Measurements from ENCODE around the gene ADAM8. TPM values are rescaled to one million over a fixed set of nuclear protein-coding genes. Genes with fewer than 3 reads are reported as not detected.

ADAM8 gene
- total and polyA plus RNA-seq, 2 of the 8 experiments (the other 6 are each of a cell fraction or from before 2014, with no cell fraction given) = 4.6 TPM

DNA sequence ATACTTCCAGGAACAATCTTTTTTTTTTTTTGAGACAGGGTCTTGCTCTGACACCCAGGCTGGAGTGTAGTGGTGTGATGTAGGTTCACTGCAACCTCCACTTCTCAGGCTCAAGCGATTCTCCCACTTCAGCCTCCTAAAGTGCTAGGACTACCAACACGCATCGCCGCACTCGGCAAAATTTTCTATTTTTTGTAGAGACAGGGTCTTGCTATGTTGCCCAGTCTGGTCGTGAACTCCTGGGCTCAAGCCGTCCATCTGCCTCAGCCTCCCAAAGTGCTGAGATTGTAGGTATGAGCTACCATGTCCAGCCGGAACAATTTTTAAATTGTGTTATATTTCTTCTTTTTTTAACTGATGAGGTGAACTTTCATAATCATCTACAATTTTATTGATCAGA lies 34.1 kb upstream of the ADAM8 start:
- Histone ChIP-seq H2AFZ (ENCODE audit: low read length) (no peak overlapping the region), H3K79me2 (ENCODE audit: control insufficient read depth in 1 of 2, insufficient read depth in 2 of 2, low read length in 2 of 2) (peaks cover 3 to 23% of the 10 kb centered on the region in 2 experiments; a peak in 3 of 4 replicates), H3K27me3 (replicated peaks in 1 of 4; ENCODE audit: control insufficient read depth in 3 of 4, extremely low read depth in 1 of 4, insufficient read depth in 3 of 4, low read length in 3 of 4) (no peaks in the 10 kb centered on the region), H2BK15ac (ENCODE audit: low read length) (no peak overlapping the region), H3K36me3 (ENCODE audit: control insufficient read depth in 2 of 4, insufficient read depth in 4 of 4, low read length in 3 of 4) (peaks cover 4 to 22% (median 6%) of the 10 kb centered on the region in 4 experiments; a peak in 7 of 8 replicates), H3K79me1 (ENCODE audit: low read depth, low read length) (peaks cover 16% of the 10 kb centered on the region), H2BK5ac (ENCODE audit: low read depth, low read length) (no peak overlapping the region), H3K14ac (ENCODE audit: insufficient read length) (no peak overlapping the region), H2BK20ac (ENCODE audit: low read length) (no peak overlapping the region), H3K23me2 (ENCODE audit: low read depth, low read length) (peaks cover 9% of the 10 kb centered on the region; the same call in 1 of the 2 replicates), H3K4ac (replicated peaks; ENCODE audit: insufficient read length, low read depth, low read length) (no peak overlapping the region), H3K4me1 (replicated peaks in 1 of 4; ENCODE audit: control insufficient read depth in 3 of 4, insufficient read depth in 4 of 4, low read length in 3 of 4) (peaks cover 0 to 6% (median 4%) of the 10 kb centered on the region in 4 experiments; a peak in 4 of 7 replicates), H2BK120ac (replicated peaks; ENCODE audit: low read depth, low read length) (no peak overlapping the region), H2AK5ac (ENCODE audit: low read depth, low read length) (no peak overlapping the region), H3K18ac (ENCODE audit: extremely low read depth, low read length) (no peak overlapping the region), H4K8ac (ENCODE audit: extremely low read depth, insufficient read depth, low read length) (no peak overlapping the region), H4K5ac (ENCODE audit: insufficient read length, low read depth, low read length) (no peak overlapping the region), H3K4me3 (ENCODE audit: extremely low read depth in 1 of 4, insufficient read depth in 2 of 4, low read depth in 3 of 4, low read length in 4 of 4) (no peak overlapping the region), H3K9me3 (ENCODE audit: insufficient read depth in 2 of 2, low read depth in 1 of 2, low read length in 1 of 2) (no peaks in the 10 kb centered on the region), H3K9ac (replicated peaks in 1 of 4; ENCODE audit: extremely low read depth in 1 of 4, low read depth in 3 of 4, low read length in 3 of 4) (no peak overlapping the region), H4K20me1 (replicated peaks in 1 of 2; ENCODE audit: control insufficient read depth in 1 of 2, insufficient read depth in 2 of 2, low read length in 2 of 2) (peaks cover 5 to 12% of the 10 kb centered on the region in 2 experiments), H3K23ac (ENCODE audit: insufficient read length) (no peak overlapping the region), H3K56ac (replicated peaks; ENCODE audit: insufficient read length, low read depth, low read length) (no peak overlapping the region), H3K27ac (ENCODE audit: low read depth, low read length) (no peak overlapping the region), H2BK12ac (ENCODE audit: low read depth, low read length) (no peak overlapping the region), H4K91ac (replicated peaks; ENCODE audit: insufficient read length, low read length) (no peak overlapping the region), H3K4me2 (ENCODE audit: insufficient read depth in 1 of 2, low read depth in 2 of 2, low read length in 2 of 2) (no peak overlapping the region)
- FAIRE-seq = no peak
- ChIA-PET POLR2A (ENCODE audit: partially characterized antibody) (interaction anchor here (0.6 to 1.6 kb wide), 3 partner anchors 11 to 36 kb away, joined by 3 to 7 read pairs (median 6); no protein-coding TSS in a partner anchor), CTCF (ENCODE audit: partially characterized antibody) (interaction anchor here (0.7 to 1.1 kb wide), 3 partner anchors 13 to 41 kb away, joined by 3 to 5 read pairs (median 3); no protein-coding TSS in a partner anchor)
- WGBS, 2 experiments (ENCODE audit: extremely low coverage in 1 of 2, insufficient coverage in 1 of 2, insufficient read length in 1 of 2, insufficient replicate concordance in 2 of 2, low coverage in 1 of 2, low lambda C conversion rate in 2 of 2, missing lambda C conversion rate in 1 of 2) = 99% methylated on average over 8 of the region's 8 CpGs; no CpG with 5 or more reads in 1 of the 2 experiments
- TF ChIP-seq NANOG (IDR thresholded peaks at IDR 0.05; ENCODE audit: insufficient read depth, low read depth, low read length, poor library complexity, severe bottlenecking) (no peak), BRCA1 (IDR thresholded peaks at IDR 0.05; ENCODE audit: low read depth, low read length) (no peak), TBP (IDR thresholded peaks at IDR 0.05; ENCODE audit: low read depth, low read length) (no peak), CHD1 (IDR thresholded peaks at IDR 0.05; ENCODE audit: low read depth, low read length) (no peak), CEBPB (IDR thresholded peaks at IDR 0.05; ENCODE audit: low read depth, low read length) (no peak), ATF3 (IDR thresholded peaks at IDR 0.05; ENCODE audit: insufficient read depth, low read depth, low read length) (no peak), MAFK (IDR thresholded peaks at IDR 0.05; ENCODE audit: low read depth, low read length) (no peak), SIN3A (conservative IDR thresholded peaks at IDR 0.05 in 1 of 2, IDR thresholded peaks at IDR 0.05 in 1 of 2; ENCODE audit: low read depth in 1 of 2, low read length in 2 of 2) (no peak)
- DNase-seq (ENCODE audit: low read depth in 1 of 2, low spot score in 2 of 2) = no peak
